Measurements from ENCODE around the gene POLD1.
A peak's percentile ranks its signal among the peaks of the same experiment; 100 is the strongest.
"Not testable (repeated sequence)": the region's sequence is repeated elsewhere in the genome, so short reads cannot be mapped to it uniquely, and the experiment has no call there.

Gene POLD1

DNA sequence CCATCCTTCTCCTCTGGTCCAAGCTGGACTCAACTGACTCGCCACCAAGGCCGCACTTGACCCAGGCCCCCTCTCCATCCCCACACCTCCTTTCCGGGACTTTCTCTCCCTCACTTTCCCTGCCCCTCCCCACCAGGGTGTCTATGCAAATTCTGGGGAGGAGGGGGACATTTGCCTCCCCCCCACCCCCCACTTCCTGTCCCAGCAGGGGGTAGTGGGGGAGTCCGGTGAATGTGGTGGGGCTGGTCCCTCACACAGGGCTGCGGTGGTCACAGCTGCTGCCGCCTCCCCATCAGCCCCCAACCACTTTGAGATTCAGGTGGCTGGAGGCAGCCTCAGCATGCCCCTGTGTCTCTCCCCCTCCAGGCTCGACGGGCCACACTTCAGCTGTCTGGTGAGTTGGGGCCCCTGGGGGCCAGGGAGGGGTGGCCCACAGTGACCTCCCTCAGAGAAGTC, 35.5 kb downstream of the POLD1 start:
- DNase-seq: no peak

DNA sequence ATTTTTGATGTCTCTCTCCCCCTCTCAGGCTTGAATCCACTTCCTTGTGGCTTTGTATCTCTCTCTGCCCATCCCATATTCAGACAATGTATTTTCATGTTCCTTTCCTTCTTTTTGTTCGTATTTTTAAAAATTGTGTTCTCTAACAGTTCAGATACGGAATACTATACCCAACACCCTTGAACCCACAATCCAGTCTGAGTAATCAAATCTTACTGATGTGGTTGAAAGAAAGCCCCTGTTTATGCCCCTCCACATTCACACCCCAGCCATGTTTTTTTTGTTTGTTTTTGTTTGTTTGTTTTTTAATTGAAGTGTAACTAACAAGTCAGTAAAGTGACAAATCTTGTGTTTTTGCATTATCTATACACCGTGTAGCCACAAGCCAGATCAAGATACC, 36.0 kb downstream of the POLD1 start:
- DNase-seq: no peak

DNA sequence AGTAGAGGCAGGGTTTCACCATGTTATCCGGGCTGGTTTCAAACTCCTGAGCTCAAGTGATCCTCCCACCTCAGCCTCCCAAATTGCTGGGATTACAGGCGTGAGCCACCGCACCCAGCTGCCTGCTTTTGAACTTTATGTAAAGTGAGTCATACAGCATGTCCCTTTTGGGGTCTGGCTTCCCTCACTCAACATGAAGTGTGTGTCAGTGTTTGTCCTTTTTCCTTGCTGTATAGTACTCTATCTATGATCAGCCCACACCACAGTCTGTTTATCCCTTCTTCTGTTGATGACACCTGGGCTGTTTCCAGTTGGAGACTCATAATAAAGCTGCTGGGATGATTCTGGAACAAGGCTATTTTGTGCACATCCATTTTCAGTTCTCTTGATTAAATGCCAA, 36.7 kb downstream of the POLD1 start:
- DNase-seq: no peak

DNA sequence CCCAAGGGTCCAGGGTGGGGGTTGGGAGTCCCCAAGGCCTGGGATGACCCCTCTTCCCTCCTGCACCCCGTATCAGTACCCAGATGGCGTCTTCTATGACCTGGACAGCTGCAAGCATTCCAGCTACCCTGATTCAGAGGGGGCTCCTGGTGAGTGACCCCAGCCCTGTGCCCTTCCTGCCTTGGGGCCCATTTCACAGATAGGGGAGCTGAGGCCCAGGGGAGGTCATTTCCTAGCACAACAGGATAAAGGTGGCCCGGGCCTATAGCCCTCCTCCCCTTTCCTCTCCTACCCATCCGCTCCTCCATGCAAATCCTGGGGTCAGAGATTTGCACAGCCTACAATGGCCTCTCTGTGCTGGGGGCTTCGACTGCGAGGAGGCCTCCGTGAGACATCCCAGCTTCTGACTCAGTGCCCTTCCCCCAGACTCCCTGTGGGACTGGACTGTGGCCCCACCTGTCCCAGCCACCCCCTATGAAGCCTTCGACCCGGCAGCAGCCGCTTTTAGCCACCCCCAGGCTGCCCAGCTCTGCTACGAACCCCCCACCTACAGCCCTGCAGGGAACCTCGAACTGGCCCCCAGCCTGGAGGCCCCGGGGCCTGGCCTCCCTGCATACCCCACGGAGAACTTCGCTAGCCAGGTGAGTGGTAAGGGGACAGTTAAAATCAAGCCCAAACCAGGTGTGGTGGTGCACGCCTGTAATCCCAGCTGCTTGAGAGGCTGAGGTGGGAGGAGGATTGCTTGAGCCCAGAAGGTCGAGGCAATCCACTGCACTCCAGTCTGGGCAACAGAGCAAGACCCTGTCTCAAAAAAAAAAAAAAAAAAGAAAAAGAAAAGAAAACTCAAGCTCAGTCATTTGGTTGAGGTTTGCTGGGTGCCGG, 38.5 kb downstream of the POLD1 start:
- DNase-seq: no peak

DNA sequence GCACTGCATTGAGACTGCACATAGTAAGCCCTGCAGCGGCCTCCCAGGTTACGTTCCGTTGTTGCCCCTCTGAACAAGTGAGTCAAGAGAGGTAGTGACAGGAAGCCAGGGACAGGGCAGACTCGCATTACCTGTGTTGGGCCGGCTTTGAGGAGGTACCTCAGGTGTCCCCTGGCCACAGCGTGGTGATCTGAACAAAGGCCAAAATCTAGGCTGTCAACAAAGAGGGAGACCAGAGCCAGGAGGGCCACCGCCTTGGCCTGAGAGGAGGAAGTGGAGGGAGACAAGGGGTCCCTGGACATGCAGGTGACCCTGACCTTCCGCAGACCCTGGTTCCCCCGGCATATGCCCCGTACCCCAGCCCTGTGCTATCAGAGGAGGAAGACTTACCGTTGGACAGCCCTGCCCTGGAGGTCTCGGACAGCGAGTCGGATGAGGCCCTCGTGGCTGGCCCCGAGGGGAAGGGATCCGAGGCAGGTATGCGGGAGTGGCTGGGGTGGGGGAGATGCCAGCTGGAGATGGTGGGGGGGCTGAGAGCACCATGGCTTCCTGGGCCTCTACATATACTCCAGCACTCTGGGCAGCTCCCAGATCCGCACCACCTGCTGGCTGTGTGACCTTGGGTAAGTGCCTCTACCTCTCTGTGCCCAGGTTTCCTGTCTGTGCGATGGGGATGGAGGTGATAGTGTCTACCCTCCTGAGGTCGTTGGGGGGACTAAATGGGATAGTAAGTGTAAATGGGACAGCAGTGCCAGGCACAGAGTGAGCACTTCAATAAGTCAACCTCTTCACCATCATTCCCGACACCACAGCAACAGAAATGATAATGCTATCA, 39.3 kb downstream of the POLD1 start:
- DNase-seq: no peak

DNA sequence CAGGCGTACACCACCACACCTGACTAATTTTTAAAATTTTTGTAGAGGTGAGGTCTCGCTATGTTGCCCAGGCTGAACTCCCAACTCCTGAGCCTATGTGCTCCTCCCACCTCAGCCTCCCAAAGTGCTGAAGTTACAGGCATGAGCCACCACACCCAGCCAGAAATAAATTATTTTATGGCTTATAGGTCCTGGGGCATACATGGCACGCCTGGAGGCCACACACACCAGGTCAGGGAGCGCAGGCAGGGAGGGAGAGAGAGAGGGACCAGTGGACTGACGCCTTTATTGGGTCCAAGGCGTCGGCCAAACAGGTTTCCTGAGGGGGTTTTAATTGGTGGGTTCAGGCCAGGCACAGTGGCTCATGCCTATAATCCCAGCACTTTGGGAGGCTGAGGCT, 41.4 kb downstream of the POLD1 start:
- DNase-seq: no peak

DNA sequence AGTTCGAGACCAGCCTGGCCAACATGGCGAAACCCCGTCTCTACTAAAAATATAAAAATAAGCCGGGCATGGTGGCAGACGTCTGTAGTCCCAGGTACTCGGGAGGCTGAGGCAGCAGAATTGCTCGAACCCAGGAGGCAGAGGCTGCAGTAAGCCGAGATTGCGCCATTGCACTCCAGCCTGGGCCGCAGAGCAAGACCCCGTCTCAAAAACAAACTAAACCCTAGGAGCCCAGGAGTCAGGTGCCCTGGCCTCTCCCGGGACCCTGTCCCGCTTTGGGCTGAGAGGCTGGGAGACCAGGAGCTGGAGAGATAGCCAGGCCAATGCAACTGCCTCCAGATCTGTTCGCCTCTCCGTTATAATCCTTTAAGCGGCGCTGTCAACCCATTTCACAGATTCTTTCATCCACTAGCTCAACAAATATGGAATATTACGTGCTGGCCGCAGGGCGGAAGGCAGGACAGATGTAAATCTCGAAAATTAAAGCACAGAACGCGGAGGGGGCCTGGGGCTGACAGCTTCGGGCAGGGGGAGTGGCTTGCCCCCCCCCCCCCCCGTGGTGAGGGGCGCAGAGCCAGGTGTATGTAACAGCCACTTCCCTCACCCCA, 43.3 kb downstream of the POLD1 start:
- DNase-seq: no peak

DNA sequence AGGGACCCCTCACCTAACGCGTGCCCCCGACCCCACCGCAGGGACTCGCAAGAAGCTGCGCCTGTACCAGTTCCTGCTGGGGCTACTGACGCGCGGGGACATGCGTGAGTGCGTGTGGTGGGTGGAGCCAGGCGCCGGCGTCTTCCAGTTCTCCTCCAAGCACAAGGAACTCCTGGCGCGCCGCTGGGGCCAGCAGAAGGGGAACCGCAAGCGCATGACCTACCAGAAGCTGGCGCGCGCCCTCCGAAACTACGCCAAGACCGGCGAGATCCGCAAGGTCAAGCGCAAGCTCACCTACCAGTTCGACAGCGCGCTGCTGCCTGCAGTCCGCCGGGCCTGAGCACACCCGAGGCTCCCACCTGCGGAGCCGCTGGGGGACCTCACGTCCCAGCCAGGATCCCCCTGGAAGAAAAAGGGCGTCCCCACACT, 43.9 kb downstream of the POLD1 start:
- peak; percentile 87 for DNase-seq

DNA sequence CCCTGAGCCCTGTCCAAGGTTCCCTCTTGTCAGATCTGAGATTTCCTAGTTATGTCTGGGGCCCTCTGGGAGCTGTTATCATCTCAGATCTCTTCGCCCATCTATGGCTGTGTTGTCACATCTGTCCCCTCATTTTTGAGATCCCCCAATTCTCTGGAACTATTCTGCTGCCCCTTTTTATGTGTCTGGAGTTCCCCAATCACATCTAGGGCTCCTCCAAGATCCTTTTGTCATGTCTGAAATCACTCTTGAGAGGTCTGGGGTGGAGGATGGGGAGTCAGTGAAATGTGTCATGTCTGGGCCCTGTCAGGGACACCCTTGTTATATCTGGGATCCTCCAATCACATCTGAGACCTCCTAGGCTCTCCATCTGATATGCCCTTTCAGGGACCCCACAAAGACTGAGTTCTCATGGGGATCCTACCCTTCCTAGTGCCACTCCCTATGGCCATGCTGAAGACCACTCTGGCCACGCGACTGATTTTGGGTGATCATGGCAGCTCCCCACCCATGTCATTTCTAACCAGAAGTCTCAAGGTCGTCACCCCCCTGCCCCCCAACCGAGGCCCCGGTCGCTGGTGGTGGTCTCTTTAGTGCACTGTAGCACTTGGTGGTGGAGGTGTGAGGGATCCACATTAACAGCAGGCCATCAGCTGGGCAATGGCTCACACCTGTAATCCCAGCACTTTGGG, 44.8 kb downstream of the POLD1 start:
- DNase-seq: no peak

DNA sequence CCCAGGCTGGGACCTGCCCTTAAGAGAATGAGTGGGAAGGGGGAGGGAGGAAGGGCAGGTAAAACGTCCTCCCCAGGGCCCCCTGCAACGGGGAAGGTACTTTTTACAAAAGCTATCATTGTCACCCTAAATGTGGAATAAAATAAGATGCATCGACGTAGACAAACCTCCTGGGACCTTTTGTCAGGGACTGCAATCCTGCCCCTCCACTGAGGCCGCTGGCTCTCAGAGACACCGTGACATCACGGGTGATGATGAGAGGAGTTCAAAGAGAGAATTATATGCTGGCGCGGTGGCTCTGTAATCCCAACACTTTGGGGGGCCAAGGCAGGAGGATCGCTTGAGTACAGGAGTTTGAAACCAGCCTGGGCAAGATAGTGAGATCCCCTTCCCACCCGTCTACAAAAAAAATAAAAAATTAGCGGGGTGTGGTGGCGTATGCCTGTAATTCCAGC, 46.8 kb downstream of the POLD1 start:
- no peak for DNase-seq

DNA sequence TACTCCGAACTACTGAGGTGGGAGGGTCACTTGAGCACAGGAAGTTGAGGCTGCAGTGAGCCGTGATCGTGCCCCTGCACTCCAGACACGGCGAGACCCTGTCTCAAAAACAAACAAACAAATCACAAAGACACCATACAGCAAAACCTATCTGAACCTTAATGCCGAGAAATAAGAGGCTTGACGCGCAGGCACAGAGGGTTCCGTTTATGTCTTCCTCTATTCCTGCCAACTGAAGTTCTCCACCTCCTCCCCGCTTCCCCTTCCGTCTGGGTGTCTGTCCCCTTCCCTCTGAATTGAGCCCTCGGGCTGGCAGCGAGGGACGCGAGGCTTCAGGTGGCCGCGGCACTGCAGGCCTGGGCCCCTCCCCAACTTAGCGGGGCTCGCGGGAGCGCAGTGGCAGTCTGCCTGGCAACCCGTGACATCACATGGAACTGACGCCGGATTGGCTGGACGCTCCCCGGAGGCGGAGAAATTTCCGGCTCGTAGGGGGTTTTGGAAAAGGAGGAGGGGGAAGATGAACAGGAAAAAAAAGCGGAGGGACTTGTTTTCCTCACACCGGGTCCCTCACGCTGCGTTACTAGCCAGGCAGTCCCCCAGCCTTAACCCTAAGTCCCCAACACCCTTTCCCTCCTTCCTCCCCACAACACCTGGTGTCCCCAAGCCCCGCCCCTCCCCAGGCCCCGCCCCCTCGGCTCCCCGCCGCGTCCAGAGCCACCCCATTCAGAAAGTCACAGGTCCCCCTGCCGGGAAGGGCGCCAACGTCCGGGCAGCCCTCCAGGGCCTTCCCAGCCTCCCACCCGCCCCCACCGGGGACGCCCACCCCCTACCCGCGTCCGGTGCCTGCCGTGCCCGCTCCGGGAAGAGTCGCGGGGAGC, 47.4 kb downstream of the POLD1 start:
- DNase-seq: peak; percentile 95

DNA sequence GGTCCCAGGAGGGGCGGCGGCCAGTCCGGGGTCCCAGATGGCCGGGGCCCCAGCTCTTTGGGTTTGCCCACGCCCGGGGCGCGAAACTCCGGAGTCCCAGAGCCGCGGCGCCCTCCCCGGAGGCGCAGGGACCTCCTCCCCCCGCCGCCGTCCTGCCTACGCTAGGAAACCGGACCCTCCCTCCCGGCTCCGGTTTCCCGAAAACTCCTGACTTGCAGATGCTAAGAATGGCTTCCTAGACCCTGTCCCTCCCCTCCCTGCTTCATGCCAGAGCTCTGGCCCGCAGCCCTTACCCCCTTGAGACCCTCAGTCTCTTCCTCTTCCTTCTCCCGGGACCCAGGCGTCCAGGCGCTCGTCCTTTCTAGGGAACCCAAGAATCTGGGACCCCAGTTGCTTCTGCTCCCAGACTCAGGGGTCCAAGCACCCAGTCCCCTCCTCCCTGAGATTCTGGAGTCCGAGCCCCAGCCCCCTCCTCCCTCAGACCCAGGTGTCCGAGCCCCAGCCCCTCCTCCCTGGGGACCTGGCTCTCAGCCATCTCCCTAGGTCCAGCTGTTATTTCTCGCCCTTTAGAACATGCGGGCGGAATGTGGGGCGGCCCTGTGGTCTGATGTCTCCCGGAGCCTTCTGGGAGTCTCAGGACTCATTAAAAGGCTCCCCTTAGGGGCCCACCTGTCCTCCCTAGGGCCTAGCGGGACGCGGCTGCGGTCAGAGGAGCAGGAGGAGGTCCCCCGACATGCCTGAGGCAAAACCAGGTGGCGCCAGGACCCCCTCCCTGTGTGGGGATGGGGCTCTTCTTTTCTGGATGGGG, 48.3 kb downstream of the POLD1 start, which contains the start of gene MYBPC2:
Gene MYBPC2 (plus strand): TSS at position 672 of the 808 bp plus-strand sequence. CDS start 62 bp downstream, at position 734.
- peak; percentile 69 for DNase-seq

DNA sequence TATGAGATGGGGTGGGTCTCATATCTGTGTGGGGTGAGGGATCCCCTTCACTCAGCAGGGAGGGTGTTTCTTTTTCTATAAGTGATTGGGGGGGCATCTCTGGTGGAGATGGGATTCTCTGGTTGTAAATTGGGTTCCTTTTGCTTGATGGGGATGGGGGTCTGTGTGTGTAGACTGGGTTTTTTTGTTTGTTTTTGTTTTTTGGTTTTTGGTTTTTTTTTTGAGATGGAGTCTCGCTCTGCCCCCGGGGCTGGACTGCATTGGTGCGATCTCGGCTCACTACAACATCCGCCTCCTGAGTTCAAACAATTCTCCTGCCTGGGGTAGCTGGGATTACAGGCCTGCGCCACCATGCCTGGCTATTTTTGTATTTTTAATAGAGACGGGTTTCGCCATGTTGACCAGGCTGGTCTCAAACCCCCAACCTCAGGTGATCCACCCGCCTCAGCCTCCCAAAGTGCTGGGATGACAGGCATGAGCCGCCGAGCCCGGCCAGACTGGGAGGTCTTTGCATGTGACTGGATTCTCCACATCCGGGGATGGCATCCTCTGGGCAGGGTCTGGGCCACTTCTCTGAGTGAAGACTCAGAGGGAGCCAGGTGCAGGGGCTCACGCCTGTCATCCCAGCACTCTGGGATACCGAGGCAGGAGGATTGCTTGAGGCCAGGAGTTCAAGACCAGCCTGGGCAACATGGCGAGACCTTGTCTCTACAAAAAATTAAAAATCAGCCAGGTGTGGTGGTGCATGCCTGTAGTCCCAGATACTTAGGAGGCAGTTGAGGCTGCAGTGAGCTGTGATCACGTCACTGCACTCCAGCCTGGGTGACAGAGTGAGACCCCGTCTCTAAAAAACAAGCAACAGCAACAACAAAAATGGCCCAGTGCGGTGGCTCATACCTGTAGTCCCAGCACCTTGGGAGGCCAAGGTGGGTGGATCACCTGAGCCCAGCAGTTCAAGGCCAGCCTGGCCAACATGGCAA, 49.3 kb downstream of the POLD1 start:
- no peak for DNase-seq

DNA sequence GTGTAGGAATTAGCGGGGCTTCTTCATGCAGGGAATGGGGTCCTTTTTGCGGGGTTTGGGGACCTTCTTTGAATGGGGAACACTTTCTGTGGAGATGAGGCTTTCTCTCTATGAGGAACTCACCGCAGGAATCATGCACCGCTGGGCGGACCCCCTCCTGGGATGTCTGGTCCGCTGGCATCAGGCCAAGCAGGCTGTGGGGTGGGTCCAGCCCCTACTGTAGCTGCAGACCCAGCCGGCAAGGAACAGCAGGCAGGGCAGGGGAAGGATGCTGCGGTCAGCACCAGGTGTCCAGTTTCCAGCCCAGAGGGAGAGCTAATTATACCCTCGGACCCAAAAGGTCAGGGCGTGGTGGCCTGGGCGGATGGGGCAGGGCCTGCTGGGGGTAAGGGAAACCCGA, 50.4 kb downstream of the POLD1 start:
- no peak for DNase-seq

DNA sequence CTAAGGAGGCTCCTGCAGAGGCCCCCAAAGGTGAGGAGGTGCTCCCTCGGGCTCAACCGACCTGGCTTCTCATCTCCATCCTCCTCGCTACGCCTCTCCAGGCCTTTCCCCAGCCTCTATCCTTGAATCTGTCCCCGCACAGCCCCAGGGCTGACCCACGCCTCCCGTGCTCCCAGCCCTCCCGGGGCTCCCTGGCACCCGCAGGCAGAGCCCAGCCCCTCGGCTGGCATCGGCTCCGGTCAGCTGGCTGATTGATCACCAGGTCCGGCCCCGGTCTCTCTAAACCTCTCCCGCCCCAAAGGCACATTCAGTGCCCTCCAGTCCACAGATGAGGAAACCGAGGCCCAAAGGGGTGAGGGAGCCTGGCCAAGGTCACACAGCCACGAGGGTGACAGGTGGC, 51.1 kb downstream of the POLD1 start:
- DNase-seq: no peak

DNA sequence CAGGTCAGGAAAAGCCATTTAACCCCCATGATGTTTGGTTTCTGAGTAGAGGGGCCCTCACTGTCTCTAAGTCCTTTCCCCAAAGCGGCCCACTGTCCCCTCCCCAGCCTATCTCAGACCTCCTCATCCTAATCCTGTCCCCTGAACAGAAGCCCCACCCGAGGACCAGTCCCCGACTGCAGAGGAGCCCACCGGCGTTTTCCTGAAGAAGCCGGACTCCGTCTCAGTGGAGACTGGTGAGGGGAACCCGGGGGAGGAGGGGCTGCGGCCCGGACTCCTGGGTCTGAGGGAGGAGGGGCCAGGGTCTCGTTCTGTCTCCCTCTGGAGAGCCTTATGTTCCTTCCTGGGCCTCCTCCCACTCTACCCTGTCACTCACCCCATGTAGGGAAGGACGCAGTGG, 51.5 kb downstream of the POLD1 start:
- no peak for DNase-seq

DNA sequence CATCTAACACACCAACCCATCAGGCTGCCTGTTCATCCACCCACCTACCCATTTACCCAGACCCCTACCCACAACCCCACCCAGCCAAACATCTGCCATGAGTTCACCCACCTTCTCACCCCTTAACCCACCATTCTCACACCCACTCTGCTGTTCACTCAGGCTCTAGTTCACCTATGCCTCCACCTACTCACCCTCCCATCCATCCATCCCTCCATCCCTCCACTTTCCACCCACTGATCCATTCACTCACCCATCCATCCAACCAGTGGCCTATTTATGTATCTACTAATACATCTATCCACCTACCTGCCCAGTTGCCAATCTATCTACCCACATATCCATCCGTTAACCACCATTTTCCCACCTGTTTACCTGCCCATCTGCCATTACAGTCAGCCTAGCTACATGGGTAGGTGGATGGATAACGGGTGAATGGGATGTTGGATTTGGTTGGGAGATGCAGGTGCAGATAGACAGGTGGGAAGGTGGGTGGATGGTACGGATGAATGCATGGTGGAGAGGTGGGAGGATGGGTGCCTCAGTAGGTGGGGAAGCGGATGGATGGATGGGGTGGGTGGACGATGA, 53.8 kb downstream of the POLD1 start:
- no peak for DNase-seq

DNA sequence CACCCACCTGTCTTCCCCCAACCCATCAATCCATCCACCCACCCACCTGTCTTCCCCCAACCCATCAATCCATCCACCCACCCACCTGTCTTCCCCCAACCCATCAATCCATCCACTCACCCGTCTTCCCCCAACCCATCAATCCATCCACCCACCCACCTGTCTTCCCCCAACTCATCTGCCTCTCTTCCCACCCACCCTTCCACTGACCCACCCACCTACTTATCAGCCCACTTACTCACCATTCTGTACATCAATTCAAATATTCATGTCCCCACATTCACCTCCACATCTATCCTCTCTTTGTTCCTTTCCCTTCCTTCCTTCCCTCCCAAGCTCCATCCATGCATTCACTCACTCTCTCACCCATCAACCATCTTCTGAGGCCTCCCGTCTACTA, 55.0 kb downstream of the POLD1 start:
- not testable (repeated sequence) for DNase-seq

DNA sequence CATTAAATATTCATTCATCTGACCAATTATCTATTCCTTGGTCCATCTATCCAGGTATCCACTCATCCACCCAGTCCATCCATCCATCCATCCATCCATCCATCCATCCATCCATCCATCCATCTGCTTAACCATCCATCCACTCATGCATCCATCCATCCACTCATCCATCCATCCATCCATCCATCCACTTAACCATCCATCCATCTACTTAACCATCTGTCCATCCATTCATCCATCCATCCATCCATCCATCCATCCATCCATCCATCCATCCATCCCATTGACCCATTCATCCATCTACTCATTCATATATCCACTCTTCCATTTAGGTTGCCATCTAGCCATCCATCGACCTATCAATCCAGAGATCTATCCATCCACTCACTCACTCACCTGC, 59.9 kb downstream of the POLD1 start:
- DNase-seq: no peak
